Endothelial cell of umbilical vein (primary cell): ENCODE data around the gene COMMD2.

ENCODE experiments used
- CTCF ChIP-seq, 2 donors: IDR thresholded peaks; 1 replicate in 1 of 2; 2 replicates in 1 of 2; pipeline ENCODE4 v1.5.1; 2011; ENCODE audit warnings: low read length in 2 of 2, mild to moderate bottlenecking in 2 of 2, moderate library complexity in 2 of 2, control low read depth in 1 of 2, inconsistent platforms in 1 of 2, low read depth in 1 of 2; ENCODE audit not compliant: insufficient read depth in 1 of 2; ENCODE audit errors: extremely low read depth in 1 of 2
- POLR2AphosphoS5 ChIP-seq: IDR thresholded peaks from 2 replicates; pipeline ENCODE4 v1.6.1; 2012; ENCODE audit warnings: low read depth, mild to moderate bottlenecking, control low read depth, low read length, moderate library complexity; ENCODE audit not compliant: insufficient read depth

DNA sequence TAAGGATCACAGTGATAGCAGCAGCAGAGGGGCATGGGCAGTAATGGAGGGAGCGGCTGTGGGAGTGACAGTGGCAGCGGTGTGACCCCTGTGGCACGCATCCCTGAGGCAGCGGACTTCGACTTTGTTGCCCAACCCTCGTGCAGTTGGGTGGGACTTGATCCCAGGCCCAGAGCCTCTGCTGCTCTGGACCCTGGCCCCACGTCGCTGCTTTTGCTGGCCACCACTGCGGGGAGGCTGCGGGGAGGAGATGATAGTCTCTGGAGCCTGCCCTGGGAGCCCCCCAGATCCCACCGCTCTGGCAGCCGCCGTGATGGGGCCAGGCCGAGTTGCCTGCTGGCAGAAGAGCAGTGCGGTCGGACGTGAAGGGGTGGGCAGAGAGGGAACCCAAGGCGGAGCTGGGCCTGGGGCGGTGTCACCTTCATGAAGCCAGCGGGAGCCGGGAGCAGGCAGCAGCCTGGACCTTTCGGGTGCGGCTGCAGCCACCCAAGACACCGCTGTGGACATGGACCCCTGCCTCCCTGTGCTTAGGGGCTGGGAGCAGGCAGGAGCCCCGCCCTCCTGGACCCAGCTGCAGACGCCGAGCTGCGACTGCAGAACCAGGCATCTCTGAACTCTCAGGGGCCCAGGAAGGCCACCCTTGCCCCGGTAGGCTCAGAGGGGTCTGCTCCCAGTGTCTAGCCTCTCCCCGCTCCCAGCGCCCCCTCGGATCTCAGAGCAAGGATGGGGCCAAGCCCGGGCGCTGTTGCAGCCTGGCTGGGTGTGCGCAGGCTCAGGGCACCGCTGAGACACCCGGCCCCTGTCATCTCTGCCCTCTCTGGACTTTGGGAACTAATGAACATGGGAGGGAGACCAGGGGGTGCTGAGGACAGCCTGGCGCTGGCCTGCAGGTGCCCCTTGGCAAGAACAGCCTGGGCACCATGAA is 38.3 kb downstream of the COMMD2 start:
- TF ChIP-seq POLR2AphosphoS5, result no peak
- TF ChIP-seq CTCF (IDR thresholded peaks at IDR 0.05; ENCODE audit: extremely low read depth in 1 of 2, insufficient read depth in 1 of 2, low read depth in 1 of 2, low read length in 2 of 2), result no peak
